ENCODE results near the gene OSBPL6. TPM values are rescaled to one million over a fixed set of nuclear protein-coding genes. Genes with fewer than 3 reads are reported as not detected.
A peak's percentile ranks its signal among the peaks of the same experiment; 100 is the strongest.

Gene OSBPL6
- total RNA-seq, 1 donor from 2014 or later = 14.0 TPM

DNA sequence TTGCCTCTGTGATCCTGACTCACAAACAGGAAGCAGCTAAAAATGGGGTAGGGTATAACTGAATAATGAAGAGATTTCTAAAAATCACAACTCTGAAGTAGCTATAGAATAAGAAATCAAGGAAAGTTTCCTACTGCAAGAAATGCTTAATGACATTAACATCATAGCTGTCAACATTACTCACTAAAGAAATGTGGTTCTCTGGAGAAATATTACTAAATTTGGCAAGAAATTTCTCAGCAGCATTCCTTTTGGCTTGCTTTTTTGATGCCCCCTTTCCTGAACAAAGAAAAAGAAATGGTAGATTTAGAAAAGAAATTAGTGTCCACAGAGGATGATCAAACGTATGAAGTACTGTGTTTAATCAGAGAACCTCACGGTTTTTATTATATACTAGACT lies 247.1 kb downstream of the OSBPL6 start:
- H3K9ac ChIP-seq = no peak overlapping the region
- Mint-ChIP-seq H3K27ac (no peak overlapping the region), H3K36me3 (peaks cover 39% of the 10 kb centered on the region), H3K9me3 (no peaks in the 10 kb centered on the region), H3K27me3 (ENCODE audit: insufficient read depth, low read depth) (no peaks in the 10 kb centered on the region), H3K4me3 (no peak overlapping the region), H3K4me1 (no peaks in the 10 kb centered on the region)
- DNase-seq (ENCODE audit: low spot score) = no peak
- no peaks in the 10 kb centered on the region for H3K27me3 ChIP-seq
- H3K9me3 ChIP-seq (ENCODE audit: low read depth) = no peaks in the 10 kb centered on the region
- peaks cover 43% of the 10 kb centered on the region for H3F3A ChIP-seq (ENCODE audit: low read depth)
- TF ChIP-seq EZH2 (IDR thresholded peaks at IDR 0.05) (no peak), EZH2phosphoT487 (IDR thresholded peaks at IDR 0.05) (no peak)
- TF ChIP-seq, protein P1, sequence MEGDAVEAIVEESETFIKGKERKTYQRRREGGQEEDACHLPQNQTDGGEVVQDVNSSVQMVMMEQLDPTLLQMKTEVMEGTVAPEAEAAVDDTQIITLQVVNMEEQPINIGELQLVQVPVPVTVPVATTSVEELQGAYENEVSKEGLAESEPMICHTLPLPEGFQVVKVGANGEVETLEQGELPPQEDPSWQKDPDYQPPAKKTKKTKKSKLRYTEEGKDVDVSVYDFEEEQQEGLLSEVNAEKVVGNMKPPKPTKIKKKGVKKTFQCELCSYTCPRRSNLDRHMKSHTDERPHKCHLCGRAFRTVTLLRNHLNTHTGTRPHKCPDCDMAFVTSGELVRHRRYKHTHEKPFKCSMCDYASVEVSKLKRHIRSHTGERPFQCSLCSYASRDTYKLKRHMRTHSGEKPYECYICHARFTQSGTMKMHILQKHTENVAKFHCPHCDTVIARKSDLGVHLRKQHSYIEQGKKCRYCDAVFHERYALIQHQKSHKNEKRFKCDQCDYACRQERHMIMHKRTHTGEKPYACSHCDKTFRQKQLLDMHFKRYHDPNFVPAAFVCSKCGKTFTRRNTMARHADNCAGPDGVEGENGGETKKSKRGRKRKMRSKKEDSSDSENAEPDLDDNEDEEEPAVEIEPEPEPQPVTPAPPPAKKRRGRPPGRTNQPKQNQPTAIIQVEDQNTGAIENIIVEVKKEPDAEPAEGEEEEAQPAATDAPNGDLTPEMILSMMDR (IDR thresholded peaks at IDR 0.05) = no peak
- peaks cover 14% of the 10 kb centered on the region for H4K20me1 ChIP-seq (ENCODE audit: low read depth)
- peaks cover 56% of the 10 kb centered on the region for H3K36me3 ChIP-seq
- H3K79me2 ChIP-seq (ENCODE audit: low read depth) = peaks cover 10% of the 10 kb centered on the region
- no peak overlapping the region for H2AFZ ChIP-seq (replicated peaks)
- no peak overlapping the region for H3K4me2 ChIP-seq
- H3K4me3 ChIP-seq = no peak overlapping the region
- H3K4me1 ChIP-seq = no peaks in the 10 kb centered on the region
- no peak overlapping the region for H3K27ac ChIP-seq

- H3K27me3 ChIP-seq = no peaks in the 10 kb centered on the region
- Mint-ChIP-seq H3K4me3 (peak overlapping the region; percentile 89), H3K27ac (no peak overlapping the region), H3K4me1 (peaks cover 27% of the 10 kb centered on the region), H3K27me3 (ENCODE audit: insufficient read depth, low read depth) (no peaks in the 10 kb centered on the region), H3K36me3 (peaks cover 23% of the 10 kb centered on the region), H3K9me3 (no peaks in the 10 kb centered on the region)
- peaks cover 47% of the 10 kb centered on the region for H3K79me2 ChIP-seq (ENCODE audit: low read depth)
- H3F3A ChIP-seq (ENCODE audit: low read depth) = peaks cover 42% of the 10 kb centered on the region
- H3K4me3 ChIP-seq = peak overlapping the region; percentile 81
- DNase-seq (ENCODE audit: low spot score) = no peak
- peaks cover 35% of the 10 kb centered on the region for H4K20me1 ChIP-seq (ENCODE audit: low read depth)
- H3K36me3 ChIP-seq = peaks cover 26% of the 10 kb centered on the region
- peaks cover 19% of the 10 kb centered on the region for H3K4me1 ChIP-seq
- peak overlapping the region; percentile 83 for H3K9ac ChIP-seq
- H3K9me3 ChIP-seq (ENCODE audit: low read depth) = no peaks in the 10 kb centered on the region
- H3K27ac ChIP-seq = no peak overlapping the region
- TF ChIP-seq, protein P1 (IDR thresholded peaks at IDR 0.05) = no peak
- TF ChIP-seq EZH2phosphoT487 (IDR thresholded peaks at IDR 0.05) (no peak), EZH2 (IDR thresholded peaks at IDR 0.05) (no peak)
- peak overlapping the region; percentile 96 for H3K4me2 ChIP-seq
- H2AFZ ChIP-seq (replicated peaks) = no peak overlapping the region
These were observed 254.8 kb downstream of the OSBPL6 start for GRCh38 chr2:178448968-178449661.

DNA sequence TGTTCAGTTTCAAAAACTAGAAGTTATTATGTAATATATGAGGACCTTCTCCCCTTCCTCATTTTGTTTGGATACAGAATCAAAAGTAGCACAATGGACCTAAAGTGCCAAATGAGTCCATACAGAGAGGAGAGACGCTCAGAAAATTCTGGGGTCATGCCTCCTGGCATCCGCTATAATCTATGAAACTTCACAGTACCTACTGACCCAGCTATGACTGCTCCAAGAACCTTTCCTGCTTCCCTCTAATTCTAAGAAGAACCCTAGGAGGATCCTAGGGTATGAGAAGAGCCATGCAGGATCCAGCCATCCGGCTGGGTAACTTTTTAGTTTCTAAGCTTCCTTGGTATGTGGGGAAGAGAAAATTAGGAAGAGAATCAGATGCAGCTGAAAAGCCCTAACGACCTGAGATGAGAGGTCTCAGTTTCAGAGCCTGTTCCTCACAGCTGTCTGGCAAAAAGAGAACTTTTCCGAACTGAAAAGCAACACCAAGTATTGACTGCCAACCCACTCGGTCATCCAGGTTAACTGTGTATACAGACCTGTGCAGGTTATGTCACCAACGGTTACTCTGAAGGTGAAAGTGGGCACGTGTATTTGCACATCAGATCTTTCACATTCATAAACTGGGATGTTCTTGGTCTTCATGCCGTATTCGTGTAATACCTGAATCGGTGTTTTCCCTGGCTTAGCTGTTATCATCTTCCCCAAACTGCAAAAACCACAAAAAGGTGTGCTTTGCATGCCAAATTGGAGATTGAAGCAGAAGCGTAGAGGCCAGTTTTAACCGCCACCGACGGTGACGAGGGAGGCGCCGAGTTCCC lies 255.6 kb downstream of the OSBPL6 start:
- peak overlapping the region; percentile 27 for H2AFZ ChIP-seq (replicated peaks)
- Mint-ChIP-seq H3K36me3 (peaks cover 19% of the 10 kb centered on the region), H3K4me3 (peak overlapping the region; percentile 89), H3K27ac (no peak overlapping the region), H3K4me1 (peaks cover 27% of the 10 kb centered on the region), H3K9me3 (no peaks in the 10 kb centered on the region), H3K27me3 (ENCODE audit: insufficient read depth, low read depth) (no peaks in the 10 kb centered on the region)
- H3K36me3 ChIP-seq = peaks cover 18% of the 10 kb centered on the region
- peaks cover 19% of the 10 kb centered on the region for H3K4me1 ChIP-seq
- H3K4me3 ChIP-seq = peak overlapping the region; percentile 81
- DNase-seq (ENCODE audit: low spot score) = peak; percentile 21
- H3K9ac ChIP-seq = peak overlapping the region; percentile 83
- peaks cover 35% of the 10 kb centered on the region for H3F3A ChIP-seq (ENCODE audit: low read depth)
- H3K79me2 ChIP-seq (ENCODE audit: low read depth) = peaks cover 47% of the 10 kb centered on the region
- H3K27ac ChIP-seq = peak overlapping the region; percentile 99
- H4K20me1 ChIP-seq (ENCODE audit: low read depth) = peaks cover 30% of the 10 kb centered on the region
- H3K27me3 ChIP-seq = no peaks in the 10 kb centered on the region
- TF ChIP-seq, protein P1 (IDR thresholded peaks at IDR 0.05) = no peak
- TF ChIP-seq EZH2phosphoT487 (IDR thresholded peaks at IDR 0.05) = no peak
- no peak for TF ChIP-seq EZH2 (IDR thresholded peaks at IDR 0.05)
- H3K4me2 ChIP-seq = peak overlapping the region; percentile 96
- no peaks in the 10 kb centered on the region for H3K9me3 ChIP-seq (ENCODE audit: low read depth)

All from neural progenitor cell (in vitro differentiated cells).